ENCODE data around the gene ABAT.
"Not testable (repeated sequence)": the region's sequence is repeated elsewhere in the genome, so short reads cannot be mapped to it uniquely, and the experiment has no call there.

Gene ABAT

DNA sequence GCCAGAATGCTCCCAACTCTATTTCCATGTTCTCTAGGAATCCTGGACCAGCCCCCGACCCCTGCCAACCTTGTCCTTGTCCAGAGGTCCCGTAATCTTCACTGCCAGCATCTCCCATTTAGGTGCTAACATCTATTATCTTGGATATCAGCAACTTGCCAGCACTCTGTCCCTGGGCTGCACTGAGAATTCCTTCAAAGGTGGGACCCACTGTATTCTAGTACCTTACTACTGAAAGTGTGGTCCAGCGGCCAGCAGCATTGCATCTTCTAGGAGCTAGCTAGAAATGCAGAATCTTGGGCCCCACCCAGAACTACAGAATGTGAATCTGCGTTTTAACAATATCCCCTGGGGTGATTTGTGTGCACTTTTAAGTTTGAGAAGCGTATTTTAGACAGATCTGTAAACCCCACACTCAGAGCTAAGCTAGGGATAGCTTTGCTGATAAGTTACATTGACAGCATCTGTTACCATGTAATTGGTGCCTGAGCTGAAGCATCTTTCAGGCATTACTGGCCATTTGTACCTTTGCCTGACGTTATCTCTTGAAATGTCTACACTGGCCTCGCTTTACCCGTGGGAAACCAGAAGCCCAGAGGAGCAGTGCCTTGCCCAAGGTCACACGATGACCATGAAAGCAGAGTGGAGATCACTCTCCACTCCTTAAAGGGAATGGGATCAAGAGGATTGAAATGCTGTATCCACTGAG, 8.3 kb downstream of the ABAT start:
- DNase-seq (ENCODE audit: low spot score), result no peak

DNA sequence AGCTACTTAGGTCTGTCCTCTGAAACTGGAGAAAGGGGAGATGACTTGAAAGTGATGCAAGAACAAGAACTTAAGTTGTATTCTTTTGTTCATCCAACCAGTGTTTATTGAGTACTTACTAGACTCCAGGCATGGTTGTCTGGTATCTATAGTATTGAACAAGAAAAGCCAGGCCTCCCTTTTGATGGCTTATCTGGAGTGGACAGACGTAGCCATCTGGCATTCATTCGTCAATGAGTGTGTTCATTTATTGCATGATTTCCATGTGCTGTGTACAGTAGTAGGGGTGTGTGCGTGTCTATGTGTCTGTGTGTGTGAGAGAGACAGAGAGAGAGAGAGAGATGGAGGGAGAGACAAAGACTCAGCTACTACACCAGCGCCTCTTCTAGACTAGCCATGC, 9.2 kb downstream of the ABAT start:
- DNase-seq (ENCODE audit: low spot score), result no peak

DNA sequence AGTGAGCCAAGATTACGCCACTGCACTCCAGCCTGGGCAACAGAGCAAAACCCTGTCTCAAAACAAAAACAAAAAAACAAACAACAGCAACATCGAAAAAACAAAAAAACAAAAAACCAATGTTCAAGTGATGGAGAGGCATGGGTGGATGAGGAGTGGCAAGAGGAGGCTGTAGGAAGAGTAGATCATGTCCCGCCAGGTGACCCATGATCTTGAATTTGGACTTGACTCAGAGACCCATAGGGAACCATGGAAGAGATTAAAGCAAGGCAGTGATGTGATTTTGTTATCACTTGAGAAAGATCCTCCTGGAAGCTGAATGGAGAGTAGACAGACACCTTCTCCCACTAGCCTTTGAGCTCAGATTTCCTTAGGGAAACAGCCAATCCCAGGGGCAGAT, 11.2 kb downstream of the ABAT start:
- DNase-seq (ENCODE audit: low spot score), result no peak

DNA sequence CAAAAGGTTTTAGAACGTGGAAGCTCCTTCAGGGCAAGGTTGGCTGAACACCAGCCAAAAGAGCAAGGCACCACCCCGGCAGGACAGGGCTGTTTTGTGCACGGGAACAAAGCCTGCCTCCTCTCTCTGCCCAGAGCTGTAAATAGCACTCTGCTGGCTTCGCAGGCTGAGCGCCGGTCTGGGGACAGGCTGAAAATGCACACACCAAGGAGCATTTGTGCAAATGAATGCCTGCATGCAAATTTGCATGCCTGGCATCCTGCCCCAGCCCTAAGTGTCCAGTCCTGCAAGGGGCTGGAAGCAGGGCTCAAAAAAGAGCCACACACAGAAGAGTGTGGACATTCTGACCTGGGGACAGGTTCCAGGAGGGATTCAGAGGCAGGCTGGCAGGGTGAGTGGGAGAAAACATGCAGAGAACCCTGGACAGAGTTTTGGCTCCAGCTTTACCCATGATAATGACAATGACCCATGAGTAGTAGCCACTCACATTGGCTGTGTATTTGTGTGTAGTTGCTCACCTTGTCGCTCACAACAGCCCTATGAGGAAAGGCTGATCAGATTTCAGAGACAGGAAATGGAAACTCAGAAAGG, 11.7 kb downstream of the ABAT start:
- DNase-seq (ENCODE audit: low spot score), result peak; percentile 41

DNA sequence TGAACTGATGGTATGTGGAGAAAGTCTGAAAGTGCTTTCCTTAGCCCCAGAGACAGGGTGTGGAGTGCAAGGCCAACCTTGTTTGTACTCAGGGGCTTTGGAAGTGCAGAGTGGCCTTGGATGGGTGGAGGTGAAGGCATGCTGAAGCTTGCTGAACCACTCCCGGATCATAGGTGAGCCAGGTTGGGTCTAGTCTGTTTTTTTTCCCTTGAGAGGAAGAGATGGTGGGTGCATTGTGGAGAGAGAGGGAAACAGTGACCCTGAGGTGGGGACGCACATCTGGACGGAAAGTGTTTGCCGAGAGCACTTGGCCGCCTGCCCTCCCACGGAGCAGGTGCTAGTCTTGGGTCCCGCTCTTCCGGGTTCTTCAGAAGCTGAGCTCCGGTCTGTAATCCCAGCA, 12.5 kb downstream of the ABAT start:
- no peak for DNase-seq (ENCODE audit: low spot score)

DNA sequence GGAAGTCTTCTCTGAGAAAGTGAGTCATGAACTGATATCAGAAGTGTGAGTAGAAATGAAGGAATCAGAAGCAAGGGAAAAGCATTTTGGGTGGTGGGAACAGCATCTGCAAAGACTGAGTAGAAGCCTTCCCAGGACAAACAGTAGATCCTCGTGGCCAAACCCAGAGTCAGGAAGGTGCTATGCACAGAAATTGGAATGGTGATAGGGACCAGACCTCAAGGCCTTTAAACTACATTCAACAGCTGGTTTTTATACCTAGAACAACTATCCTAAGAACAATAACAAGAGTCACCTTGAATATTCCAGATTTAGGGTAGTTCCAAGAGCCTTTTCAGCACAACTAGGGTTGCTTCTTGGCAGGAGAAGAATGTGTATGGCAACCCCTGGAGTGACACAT, 15.3 kb downstream of the ABAT start:
- DNase-seq (ENCODE audit: low spot score), result no peak

DNA sequence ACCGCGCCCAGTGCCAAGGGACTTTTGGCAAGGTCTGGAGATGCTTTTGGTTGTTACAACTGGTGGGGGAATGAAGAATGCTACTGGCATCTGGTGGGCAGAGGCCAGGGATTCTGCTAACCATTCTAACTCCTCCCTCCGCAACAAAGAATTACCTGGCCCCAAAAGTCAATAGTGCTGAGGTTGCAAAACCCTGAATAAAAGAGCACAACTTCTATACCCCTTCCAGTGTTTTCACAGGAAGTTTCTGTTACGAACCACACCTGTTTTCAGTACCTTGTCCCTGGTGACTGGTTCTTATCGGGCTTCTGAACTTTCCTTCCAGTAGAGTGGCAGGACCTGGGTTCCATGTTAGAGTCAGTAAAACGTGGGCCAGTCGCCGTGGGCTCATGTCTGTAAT, 17.3 kb downstream of the ABAT start:
- no peak for DNase-seq (ENCODE audit: low spot score)

DNA sequence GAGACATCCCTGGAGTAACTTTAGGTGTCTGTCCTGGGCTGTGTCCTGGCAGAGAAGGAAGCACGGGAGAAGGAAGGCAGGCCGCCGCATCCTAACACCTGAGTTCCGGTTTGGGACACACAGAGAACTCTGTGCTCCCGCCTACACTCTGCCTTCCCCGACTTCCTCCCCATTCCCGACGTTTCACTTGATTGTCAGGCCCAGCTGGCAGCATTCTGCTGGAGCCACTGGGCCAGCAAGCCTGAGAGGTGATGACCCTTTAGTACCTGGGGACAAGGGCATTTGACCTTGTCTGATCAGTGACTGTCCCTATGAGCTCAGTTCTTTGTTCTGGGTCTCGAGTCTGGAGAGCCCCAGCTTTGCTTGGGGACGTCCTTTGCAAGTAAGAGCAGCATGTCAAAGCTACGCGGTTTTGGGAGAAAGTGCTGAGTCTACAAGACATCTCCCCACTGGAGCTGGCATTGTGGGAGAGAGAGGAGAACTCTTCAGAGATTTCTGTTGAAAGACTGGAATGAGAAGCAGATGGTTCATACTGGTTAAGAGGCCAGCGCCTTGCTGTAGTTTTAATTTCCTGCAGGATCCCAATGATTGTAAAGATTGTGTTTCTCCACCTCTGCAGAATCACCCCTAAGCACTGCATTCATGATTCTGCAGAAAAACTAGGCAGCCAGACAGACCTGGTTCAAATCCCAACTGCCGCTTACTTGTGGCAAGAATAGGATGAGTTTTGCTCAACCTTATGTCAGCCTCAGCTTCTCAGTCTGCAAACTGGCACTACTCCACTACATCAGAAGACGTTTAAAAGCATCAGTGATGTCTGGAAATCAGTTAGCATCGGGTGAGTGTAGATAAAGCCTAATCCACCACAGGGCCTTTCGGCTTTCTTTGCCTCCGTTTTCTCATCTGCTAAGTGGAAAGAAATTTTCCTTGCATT, 20.6 kb downstream of the ABAT start:
- no peak for DNase-seq (ENCODE audit: low spot score)

DNA sequence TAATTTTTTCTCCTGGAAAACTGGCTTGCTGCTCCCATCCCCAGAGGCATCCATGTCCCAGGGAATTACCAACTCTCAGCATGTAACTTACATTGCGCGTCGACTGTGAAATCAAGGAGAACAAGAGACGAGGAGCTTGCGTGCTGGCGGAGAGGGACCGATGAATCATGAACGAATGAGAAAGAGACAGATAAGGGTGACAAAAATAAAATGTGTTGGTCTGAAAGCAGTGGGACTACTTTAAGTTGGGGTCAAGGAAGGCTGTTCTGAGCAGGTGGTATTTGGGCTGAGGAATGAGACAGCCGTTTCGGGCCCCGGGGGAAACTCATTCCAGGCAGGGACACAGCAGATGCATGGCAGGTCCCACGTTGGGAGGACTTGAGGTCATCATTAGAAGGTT, 22.5 kb downstream of the ABAT start:
- DNase-seq (ENCODE audit: low spot score), result no peak

DNA sequence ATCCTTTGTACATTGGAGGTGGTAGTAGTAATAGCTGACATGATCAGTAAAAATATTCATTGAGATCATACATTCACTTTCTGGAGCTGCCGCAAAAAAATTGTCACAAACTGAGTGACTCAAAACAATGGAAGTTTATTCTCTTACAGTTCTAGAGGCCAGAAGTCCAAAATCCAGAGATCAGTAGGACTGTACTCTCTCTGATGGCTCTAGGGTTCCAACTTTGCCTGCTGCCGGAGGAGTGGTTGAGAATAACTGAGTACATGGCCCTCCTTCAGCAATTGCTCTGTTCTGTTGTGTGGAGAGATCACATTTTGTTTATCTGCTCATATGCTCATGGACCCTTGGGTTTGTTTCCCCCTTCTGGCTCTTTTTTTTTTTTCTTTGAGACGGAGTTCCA, 23.5 kb downstream of the ABAT start:
- no peak for DNase-seq (ENCODE audit: low spot score)

DNA sequence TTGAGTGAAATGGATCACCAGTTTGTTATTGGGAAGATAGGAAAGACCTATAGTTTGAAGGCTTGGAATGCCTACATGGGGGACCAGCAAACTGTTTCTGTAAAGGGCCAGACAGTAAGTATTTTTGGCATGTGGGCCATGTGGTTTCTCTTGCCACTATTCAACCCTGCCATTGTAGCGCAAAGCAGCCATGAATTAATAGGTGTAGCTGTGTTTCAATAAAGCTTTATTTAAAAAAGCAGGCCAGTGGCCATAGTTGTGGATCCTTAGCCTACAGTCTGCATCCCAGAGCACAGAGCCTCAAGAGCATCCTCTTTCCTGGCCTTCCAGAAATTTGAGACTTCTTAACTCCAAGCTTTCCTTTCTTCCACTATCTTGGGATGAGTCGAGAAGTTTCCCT, 29.3 kb downstream of the ABAT start:
- DNase-seq (ENCODE audit: low spot score), result no peak

DNA sequence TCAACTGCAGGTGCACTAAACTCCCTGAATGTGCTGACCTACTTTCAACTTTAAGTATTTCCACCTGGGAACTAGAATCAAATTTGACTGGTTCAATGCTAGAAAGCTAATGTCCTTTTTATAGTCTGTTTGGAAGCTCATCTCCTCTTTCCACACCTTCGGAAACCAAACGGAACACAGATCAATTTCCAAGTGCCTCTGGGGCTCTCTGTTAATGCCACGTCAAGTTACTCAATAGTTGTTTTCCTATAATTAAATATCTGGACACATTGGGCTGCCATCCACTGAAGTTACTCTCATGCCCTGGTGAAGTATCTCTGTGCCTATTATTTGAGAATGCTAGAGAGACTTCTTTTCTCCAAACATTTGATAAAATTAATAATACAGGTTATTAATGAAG, 29.7 kb downstream of the ABAT start:
- no peak for DNase-seq (ENCODE audit: low spot score)

DNA sequence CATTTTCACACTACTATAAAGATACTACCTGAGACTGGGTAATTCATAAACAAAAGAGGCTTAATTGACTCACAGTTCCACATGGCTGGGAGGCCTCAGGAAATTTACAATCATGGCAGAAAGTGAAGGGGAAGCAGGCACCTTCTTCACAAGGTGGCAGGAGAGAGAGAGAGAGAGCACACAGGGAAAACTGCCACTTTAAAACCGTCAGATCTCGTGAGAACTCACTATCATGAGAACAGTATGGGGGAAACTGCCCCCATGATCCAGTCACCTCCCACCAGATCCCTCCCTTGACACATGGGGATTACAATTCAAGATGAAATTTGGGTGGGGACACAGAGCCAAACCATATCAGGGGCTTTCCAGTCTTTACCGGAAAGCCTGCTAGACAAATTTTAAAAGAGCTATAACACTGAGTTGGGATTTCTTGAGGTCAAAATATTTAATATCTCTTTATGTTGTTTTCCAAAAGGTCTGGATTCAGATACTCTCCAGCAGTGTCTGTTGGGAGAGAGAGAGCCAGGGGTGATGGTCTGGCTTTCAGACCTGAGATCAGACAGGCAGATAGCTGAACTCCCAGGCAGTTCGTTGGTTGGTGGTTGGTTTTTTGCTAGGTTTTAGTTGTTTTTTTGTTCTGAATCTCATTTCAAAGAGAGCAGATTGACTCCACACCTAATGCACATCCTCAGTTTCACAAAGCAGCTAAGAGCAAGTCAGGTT, 30.8 kb downstream of the ABAT start:
- DNase-seq (ENCODE audit: low spot score), result not testable (repeated sequence)

DNA sequence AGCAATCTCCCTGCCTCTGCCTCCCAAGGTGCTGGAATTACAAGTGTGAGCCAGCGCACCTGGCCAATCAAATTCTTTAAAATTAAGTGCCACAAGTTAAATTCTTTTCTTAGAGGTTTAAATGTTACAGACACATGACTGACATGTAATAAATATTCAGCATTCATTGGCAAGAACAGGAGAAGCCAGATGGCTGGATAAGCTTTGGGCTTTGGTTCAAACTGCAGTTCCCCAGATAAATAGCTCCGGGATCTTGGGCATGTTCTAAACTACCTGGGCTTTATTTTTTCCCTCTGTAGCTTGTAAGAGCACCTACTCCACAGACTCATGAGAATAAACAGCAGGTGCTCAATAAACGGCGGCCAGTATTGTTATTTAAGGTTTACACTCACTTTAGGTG, 34.1 kb downstream of the ABAT start:
- DNase-seq (ENCODE audit: low spot score), result no peak

DNA sequence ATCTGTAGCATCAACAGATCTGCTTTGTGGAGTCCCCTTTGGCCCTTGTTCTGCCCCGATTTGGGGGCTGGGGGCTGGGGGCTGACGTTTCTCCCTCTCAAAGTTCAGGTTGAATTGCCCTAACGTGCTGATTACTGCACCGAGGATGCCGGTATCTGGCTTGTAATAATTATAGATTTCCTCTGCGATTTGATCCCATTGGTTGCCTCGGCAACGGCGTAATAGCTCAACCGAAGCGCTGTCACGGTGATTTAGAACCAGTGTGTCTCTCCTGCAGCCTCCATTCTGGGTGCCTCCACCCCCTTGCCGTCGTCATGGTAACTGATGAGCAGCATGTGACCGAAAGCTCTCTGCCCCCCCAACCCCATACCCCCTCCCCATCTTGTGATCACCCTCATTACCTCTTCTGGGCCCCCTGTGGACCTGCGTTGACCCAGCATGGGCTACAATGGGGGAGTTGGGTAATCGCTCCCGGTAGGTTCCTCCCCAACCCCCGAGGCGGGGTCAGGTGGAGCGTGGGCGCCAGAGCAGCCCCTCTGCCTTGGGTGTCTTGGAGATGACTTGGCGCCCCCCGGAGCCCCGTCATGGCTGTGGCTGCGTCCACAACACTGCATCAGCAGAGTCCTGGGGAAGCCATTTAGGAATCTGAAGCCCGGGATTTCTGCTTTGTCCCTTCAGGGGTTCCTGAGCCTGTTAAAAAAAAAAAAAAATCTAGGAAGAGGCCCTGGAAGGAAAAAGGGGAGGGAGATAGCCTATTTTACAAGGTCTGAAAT, 38.4 kb downstream of the ABAT start:
- no peak for DNase-seq (ENCODE audit: low spot score)

DNA sequence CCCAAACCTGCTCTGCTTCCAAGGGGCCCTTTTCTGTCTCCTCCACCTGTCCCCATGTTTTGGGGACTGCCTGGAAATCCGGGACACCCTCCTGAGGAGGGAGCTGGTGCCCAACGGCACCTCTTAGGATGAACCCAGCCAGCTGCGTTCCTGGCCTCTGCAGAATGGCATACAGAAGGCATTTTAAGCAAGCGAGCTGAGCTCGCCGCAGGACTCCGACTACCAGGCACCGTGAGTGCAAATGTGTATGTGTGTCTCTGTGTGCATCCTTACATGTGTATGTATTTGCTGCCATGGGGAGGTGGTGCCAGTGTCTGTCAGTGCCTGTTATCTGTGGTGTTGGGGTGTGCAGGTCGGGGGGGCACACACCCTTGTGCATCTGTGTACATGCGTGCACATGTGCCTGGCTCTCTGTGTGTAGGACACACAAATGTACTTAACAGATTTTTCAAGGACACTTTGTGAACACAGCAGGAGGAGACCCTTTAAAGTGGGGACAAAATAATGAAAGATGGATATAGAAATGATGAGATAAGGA, 39.3 kb downstream of the ABAT start:
- DNase-seq (ENCODE audit: low spot score), result no peak

DNA sequence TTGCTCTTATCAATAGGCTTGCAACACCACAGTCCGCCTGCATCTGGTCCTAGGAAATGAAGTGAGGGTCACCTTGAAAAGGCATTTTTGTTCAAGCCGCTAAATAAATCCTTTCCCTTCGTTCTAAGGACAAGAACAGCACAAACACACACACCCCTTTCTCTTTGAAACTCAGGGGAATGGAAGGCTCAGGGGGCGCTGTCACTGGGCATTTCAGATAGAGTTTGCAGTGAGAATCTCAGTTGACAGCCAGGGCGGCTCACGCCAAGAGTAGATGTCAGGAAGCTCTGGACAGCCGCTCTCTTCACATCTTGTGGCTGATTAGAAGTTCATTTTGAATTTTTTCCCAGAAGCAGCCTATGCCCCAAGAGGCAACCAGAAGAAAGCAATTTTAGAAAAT, 39.8 kb downstream of the ABAT start:
- no peak for DNase-seq (ENCODE audit: low spot score)

DNA sequence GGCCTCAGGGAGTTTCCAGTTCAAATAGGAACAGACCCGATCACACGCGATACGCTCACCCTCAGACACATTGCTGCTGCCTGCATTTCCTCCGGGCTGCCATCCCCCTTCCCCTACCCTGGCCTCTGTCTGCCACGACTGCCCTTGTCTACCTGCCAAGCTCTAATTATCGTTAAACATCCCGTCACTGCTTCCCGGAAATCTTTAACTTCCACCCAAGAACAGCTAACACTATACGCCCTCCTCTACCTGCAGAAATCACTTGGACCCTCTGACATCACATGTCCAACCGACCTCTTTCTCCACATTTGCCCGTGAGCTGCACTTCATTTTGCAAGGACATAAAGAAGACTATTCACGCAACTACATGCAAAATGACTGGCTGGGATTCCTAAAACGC, 40.4 kb downstream of the ABAT start:
- no peak for DNase-seq (ENCODE audit: low spot score)

DNA sequence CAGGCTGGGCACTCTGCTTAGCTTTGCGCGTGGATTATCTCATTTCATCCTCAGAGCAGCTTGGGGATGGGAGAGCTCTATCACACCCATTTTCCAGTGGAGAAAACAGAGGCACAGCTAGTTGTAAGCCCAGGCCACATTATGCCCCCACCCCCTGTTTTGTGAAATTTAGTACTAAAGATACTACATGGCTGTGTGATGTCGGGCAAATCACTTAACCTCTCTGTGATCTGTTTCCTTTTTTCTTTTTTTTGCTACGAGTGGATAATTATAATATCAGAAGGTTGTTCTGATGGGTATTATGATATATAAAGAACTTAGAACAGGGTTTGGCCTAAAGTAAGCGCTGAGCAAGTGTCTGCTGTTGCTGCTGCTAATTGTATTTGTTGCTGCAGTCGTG, 41.6 kb downstream of the ABAT start:
- no peak for DNase-seq (ENCODE audit: low spot score)

DNA sequence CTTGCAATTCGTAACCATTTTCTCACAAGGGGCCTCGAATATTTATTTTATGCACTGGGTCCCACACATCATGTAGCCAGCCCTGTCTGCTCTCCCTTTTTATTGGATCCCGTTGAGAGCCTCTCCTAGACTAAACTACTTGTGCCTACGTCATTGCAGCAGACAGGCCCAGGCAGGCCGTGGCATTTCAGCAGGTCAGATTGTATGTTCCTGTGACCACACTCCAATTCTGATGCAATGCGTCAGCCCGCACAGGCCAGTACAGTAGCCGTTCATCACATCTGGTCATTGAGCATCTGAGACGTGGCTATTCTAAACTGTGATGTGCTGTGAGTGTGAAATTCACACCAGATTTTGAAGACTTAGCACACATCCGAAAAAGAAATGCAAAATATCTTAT, 42.2 kb downstream of the ABAT start:
- DNase-seq (ENCODE audit: low spot score), result no peak

DNA sequence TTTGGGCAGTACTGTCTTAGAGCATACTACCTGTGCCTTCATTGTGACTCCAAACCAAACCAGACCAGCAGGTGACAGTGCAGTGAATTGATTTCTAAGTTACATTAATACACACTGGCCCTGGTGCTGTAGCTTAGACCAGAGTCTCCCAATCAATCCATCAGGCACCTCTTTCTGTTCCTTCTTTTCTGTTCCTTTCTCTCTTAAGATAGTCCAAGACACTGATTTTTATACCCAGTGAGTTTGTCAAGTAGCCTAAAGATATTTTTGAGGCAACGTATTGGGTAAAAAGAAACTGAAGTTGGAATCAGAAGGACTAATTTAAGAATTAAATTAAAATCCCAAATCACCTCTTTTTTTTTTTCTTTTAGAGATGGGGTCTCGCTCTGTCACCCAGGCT, 43.1 kb downstream of the ABAT start:
- DNase-seq (ENCODE audit: low spot score), result no peak

Data from globus pallidus (tissue), 1 donor.